AG04450 (cell line): ENCODE results near the gene RCAN3. TPM values are rescaled to one million over a fixed set of nuclear protein-coding genes. Genes with fewer than 3 reads are reported as not detected.
"Not testable (repeated sequence)": the region's sequence is repeated elsewhere in the genome, so short reads cannot be mapped to it uniquely, and the experiment has no call there.

Source experiments
- CTCF ChIA-PET: fragments of 300-600, 350-600 bp; formaldehyde crosslinking; extraction: SDS; loops from one replicate; lab custom pipeline; 2022; ENCODE audit warnings: antibody characterized with exemption, inconsistent platforms; lab: Charles Lee
- POLR2A ChIA-PET: fragments of 350-600 bp; formaldehyde crosslinking; extraction: SDS; loops from one replicate; lab custom pipeline; 2021; ENCODE audit warnings: antibody characterized with exemption, inconsistent platforms; lab: Yijun Ruan, JAX
- DNase-seq: peaks from one replicate; pipeline ENCODE4 v3.0.0-alpha.2; 2011; ENCODE audit warnings: low read depth, low spot score
- H3K27ac ChIP-seq: one replicate; pipeline ENCODE4 v1.5.1; 2012; ENCODE audit warnings: low read depth, low read length, control low read depth
- H3K27me3 ChIP-seq: one replicate; pipeline ENCODE4 v1.6.0; 2012; ENCODE audit warnings: low read length; ENCODE audit not compliant: control insufficient read depth, insufficient read depth
- H3K4me3 ChIP-seq: 2 replicates; pipeline ENCODE4 v1.5.1; 2011; ENCODE audit warnings: mild to moderate bottlenecking, low read depth, low read length, control low read depth
- H3K9me3 ChIP-seq: 2 replicates; pipeline ENCODE4 v1.5.1; 2012; ENCODE audit warnings: low read length; ENCODE audit not compliant: control insufficient read depth, insufficient read depth
- polyA plus RNA-seq: library from polyadenylated mRNA; depleted of rRNA; stranded (reverse); fragments of >200 nt; gene quantifications from 2 replicates; pipeline ENCODE4 v1.2.3, GENCODE V29; 2011
- TF ChIP-seq, protein P1 (sequence below): IDR thresholded peaks from 2 replicates; pipeline ENCODE4 v1.5.1; 2011; ENCODE audit warnings: low read depth, low read length, control low read depth, inconsistent platforms

RCAN3 gene
- polyA plus RNA-seq, 1 experiment, result 4.5 TPM

DNA sequence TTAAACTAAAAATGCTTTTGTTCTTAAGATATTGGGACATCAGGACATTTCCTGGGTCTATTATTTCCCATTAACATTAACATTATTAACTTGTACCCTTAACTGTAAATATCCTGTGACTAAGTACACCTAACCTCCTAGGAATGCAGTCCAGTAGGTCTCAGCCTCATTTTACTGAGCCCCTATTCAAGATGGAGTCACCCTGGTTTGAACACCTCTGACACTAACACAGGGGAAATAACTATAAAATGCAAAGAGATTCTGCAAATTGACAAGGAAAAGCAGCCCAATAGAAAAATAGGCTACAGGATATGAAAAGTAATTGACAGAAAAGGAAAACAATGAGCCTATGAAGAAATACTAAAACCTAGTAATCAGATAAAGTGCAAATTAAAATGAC lies 41.6 kb downstream of the RCAN3 start:
- DNase-seq, result no peak
- Histone ChIP-seq H3K27me3 (peaks cover 11% of the 10 kb centered on the region), H3K4me3 (no peak overlapping the region), H3K27ac (no peak overlapping the region), H3K9me3 (no peaks in the 10 kb centered on the region)
- TF ChIP-seq, protein P1, sequence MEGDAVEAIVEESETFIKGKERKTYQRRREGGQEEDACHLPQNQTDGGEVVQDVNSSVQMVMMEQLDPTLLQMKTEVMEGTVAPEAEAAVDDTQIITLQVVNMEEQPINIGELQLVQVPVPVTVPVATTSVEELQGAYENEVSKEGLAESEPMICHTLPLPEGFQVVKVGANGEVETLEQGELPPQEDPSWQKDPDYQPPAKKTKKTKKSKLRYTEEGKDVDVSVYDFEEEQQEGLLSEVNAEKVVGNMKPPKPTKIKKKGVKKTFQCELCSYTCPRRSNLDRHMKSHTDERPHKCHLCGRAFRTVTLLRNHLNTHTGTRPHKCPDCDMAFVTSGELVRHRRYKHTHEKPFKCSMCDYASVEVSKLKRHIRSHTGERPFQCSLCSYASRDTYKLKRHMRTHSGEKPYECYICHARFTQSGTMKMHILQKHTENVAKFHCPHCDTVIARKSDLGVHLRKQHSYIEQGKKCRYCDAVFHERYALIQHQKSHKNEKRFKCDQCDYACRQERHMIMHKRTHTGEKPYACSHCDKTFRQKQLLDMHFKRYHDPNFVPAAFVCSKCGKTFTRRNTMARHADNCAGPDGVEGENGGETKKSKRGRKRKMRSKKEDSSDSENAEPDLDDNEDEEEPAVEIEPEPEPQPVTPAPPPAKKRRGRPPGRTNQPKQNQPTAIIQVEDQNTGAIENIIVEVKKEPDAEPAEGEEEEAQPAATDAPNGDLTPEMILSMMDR, result no peak
- POLR2A ChIA-PET, result no interaction called here
- CTCF ChIA-PET, result interaction anchor here (4.8 kb wide), 1 partner anchor 17 kb away, joined by 20 read pairs; no protein-coding TSS in a partner anchor

- POLR2A ChIA-PET, result no interaction called here
- CTCF ChIA-PET, result no interaction called here
- peaks cover 21% of the 10 kb centered on the region for H3K27me3 ChIP-seq
- TF ChIP-seq, protein P1, result no peak
- no peaks in the 10 kb centered on the region for H3K9me3 ChIP-seq
- H3K4me3 ChIP-seq, result no peak overlapping the region
- no peak for DNase-seq
- no peak overlapping the region for H3K27ac ChIP-seq
Measured at GRCh38 chr1:24545662-24546061, 43.0 kb downstream of the RCAN3 start.

- TF ChIP-seq, protein P1, result no peak
- CTCF ChIA-PET, result interaction anchor here (2.2 kb wide), 1 partner anchor 40 kb away, joined by 9 read pairs; no protein-coding TSS in a partner anchor
- Histone ChIP-seq H3K27ac (no peak overlapping the region), H3K4me3 (no peak overlapping the region), H3K9me3 (no peaks in the 10 kb centered on the region), H3K27me3 (peaks cover 30% of the 10 kb centered on the region)
- DNase-seq, result no peak
- POLR2A ChIA-PET, result no interaction called here
Measured at GRCh38 chr1:24547195-24547594, 44.6 kb downstream of the RCAN3 start.

DNA sequence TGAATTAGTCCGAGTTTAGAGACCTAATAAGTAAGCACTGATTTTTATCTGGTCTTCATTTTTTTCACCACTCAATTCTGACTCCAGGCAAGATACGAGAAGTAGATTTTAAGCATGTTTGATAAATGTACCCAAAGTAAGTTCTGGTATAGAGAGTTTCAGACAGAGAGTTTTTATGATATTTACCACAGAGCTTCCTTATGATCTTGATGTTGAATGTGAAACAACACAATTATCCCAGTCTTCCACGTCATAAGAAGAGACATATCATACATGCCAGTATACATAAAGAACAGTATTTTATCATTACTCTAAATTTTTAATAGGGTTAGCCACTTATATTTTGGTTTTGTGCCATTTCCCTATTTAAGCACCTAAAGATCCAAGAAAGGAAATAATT lies 45.4 kb downstream of the RCAN3 start:
- POLR2A ChIA-PET, result no interaction called here
- CTCF ChIA-PET, result interaction anchor here (0.8 to 2.2 kb wide), 2 partner anchors 39 to 349 kb away, joined by 3 to 9 read pairs; no protein-coding TSS in a partner anchor
- no peaks in the 10 kb centered on the region for H3K9me3 ChIP-seq
- no peak overlapping the region for H3K27ac ChIP-seq
- no peak for DNase-seq
- peaks cover 34% of the 10 kb centered on the region for H3K27me3 ChIP-seq
- TF ChIP-seq, protein P1, result no peak
- no peak overlapping the region for H3K4me3 ChIP-seq

- peaks cover 39% of the 10 kb centered on the region for H3K27me3 ChIP-seq
- ChIA-PET CTCF (interaction anchor here (2.2 kb wide), 1 partner anchor 38 kb away, joined by 9 read pairs; no protein-coding TSS in a partner anchor), POLR2A (interaction anchor here (0.8 kb wide), 1 partner anchor 695 kb away, joined by 7 read pairs; no protein-coding TSS in a partner anchor)
- not testable (repeated sequence) for DNase-seq, H3K9me3 ChIP-seq, H3K4me3 ChIP-seq, H3K27ac ChIP-seq
Measured at GRCh38 chr1:24549210-24549609, 46.6 kb downstream of the RCAN3 start.
